ENCODE measurements around the gene NOC4L.

DNA sequence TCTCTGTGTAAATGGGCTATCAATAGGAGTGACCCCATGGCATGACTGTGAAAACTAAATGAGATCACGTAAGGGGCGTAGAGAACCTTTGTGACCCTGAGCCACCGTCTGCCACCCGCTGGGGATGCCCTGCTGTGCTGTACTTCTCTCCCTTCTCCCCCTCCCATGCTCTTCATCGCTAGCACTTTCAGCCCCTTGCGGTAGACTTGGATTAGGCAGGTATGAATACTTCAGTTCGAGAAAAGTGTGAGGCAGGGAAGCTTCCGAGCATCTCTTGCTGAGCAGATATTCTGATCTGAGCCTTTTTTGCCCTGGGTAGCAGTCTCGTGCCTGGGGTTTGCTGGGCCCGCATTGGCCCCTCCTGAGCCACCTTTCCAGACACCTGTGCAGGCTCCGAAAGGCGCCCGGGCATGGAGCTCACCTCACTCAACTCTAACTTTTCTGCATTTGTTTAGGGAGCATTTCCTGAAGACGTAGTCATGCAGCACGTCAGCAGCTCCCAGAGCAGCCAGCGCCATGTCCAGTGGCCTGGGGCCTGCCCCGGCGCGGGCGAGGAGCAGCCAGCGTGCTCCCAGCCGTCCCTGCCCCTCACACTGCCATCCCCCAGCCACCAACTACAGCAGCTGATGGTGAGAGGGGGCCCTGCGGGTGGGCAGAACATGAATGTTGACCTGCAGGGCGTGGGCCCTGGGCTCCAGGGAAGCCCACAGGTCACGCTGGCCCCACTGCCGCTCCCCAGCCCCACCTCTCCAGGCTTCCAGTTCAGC, 40.5 kb upstream of the NOC4L start:
- TF ChIP-seq CTCF (IDR thresholded peaks at IDR 0.05 in 8 of 11, conservative IDR thresholded peaks at IDR 0.05 in 3 of 11) (no peak), POLR2A (IDR thresholded peaks at IDR 0.05) (no peak)

Data from spleen (tissue), 7 donors.